Stomach (tissue), 4 donors: ENCODE results near the gene C10orf67.

Source experiments
- EP300 ChIP-seq: sonication (generic); formaldehyde crosslinking; IDR thresholded peaks from one replicate; pipeline ENCODE4 v1.6.1; 2017; ENCODE audit warnings: antibody characterized with exemption
- POLR2AphosphoS5 ChIP-seq, 3 donors: sonication (generic); formaldehyde crosslinking; IDR thresholded peaks; one replicate each; pipeline ENCODE4 v1.6.1; 2016; ENCODE audit warnings: antibody characterized with exemption in 3 of 3
- TF ChIP-seq, protein P1 (sequence below), 7 experiments: fragments of 450-650 bp in 4 of 7; fragments of 200-600 bp in 3 of 7; sonication (generic) in 3 of 7; IDR thresholded peaks; one replicate each; pipeline ENCODE4 v1.5.1; 2016 to 2019; ENCODE audit warnings: antibody characterized with exemption in 7 of 7, control low read depth in 2 of 7, mild to moderate bottlenecking in 1 of 7

DNA sequence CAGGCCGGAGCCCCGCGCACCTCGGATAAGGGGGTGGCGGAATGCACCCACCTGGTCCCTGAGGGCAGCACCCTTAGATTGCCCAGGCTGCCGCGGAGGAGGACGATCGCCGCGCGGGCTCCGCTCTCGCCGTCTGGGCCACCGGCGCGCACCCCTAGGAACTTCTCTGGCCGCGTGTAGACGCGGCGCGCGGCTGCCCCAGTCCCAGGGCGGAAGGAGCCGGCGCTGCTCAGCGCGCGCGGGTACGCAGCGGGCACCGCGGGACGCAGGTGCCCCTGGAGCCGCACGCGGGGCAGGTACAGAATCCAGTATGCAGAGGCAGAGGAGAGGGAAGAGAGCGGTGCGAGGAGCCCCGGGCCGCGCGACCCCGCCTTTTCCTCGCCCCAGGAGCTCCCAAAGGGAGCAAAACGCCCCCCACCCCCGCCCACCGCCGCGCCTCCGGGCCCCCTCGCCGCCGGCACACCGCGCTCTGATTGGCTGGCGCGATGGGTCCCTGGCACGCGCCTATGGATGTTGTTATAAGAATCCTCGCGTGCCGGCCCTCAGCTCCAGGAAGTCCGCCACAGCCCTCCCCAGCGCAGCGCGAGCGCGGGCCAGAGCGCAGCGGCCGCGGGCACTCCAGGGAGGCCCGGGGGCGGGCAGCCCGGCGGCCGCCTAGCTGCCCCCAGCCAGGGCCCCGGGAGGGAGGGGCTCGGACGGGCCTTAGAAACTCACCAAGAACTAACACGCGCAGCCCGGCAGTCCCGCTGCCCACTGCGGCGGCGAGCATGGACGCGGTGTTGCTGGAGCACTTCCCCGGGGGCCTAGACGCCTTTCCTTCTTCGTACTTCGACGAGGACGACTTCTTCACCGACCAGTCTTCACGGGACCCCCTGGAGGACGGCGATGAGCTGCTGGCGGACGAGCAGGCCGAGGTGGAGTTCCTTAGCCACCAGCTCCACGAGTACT lies 152.6 kb downstream of the C10orf67 start, which contains the start of gene PTF1A:
- TF ChIP-seq EP300 = no peak
- TF ChIP-seq, protein P1, sequence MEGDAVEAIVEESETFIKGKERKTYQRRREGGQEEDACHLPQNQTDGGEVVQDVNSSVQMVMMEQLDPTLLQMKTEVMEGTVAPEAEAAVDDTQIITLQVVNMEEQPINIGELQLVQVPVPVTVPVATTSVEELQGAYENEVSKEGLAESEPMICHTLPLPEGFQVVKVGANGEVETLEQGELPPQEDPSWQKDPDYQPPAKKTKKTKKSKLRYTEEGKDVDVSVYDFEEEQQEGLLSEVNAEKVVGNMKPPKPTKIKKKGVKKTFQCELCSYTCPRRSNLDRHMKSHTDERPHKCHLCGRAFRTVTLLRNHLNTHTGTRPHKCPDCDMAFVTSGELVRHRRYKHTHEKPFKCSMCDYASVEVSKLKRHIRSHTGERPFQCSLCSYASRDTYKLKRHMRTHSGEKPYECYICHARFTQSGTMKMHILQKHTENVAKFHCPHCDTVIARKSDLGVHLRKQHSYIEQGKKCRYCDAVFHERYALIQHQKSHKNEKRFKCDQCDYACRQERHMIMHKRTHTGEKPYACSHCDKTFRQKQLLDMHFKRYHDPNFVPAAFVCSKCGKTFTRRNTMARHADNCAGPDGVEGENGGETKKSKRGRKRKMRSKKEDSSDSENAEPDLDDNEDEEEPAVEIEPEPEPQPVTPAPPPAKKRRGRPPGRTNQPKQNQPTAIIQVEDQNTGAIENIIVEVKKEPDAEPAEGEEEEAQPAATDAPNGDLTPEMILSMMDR (IDR thresholded peaks at IDR 0.05) = no peak
- no peak for TF ChIP-seq POLR2AphosphoS5 (IDR thresholded peaks at IDR 0.05)
